A549 (cell line): ENCODE measurements around the gene WFS1. TPM values are rescaled to one million over a fixed set of nuclear protein-coding genes. Genes with fewer than 3 reads are reported as not detected.

Source experiments
- ATAC-seq, 2 experiments: fragments of 200-7000 bp in 1 of 2; fragments of >200 bp in 1 of 2; cut with Nextera tagmentation in 1 of 2; cut with Tn5 transposase in 1 of 2; 3 replicates each; pipeline versions ENCODE4 v1.8.0 to v1.9.1; 2018 to 2020; ENCODE audit warnings: mild to moderate bottlenecking in 1 of 2, moderate library complexity in 1 of 2
- CTCF ChIA-PET: fragments of 300-600 bp; sonication (Branson Sonifier 250); formaldehyde crosslinking; extraction: SDS; loops from one replicate; lab custom pipeline; 2021; ENCODE audit warnings: antibody characterized with exemption, inconsistent platforms; lab: Yijun Ruan, JAX
- POLR2A ChIA-PET: fragments of 350-600 bp; formaldehyde crosslinking; extraction: SDS; loops from one replicate; lab custom pipeline; 2021; ENCODE audit warnings: antibody characterized with exemption, inconsistent platforms; lab: Yijun Ruan, JAX
- DNase-seq, 2 experiments: peaks; one replicate each; pipeline versions ENCODE4 v3.0.0 to v3.0.0-alpha.2; 2011 to 2016; ENCODE audit warnings: low read depth in 1 of 2, low spot score in 1 of 2
- FAIRE-seq: peaks from 2 replicates; lab custom pipeline; 2011; peaks lifted over from hg19 to GRCh38; lab: Jason Lieb, UNC
- H3K27ac ChIP-seq, 2 experiments: fragments of >200 bp; sonication (Bioruptor Twin); formaldehyde crosslinking; 3 replicates each; pipeline ENCODE4 v1.5.1; 2016 to 2017
- H3K4me1 ChIP-seq: fragments of >200 bp; sonication (Bioruptor Twin); formaldehyde crosslinking; 3 replicates; pipeline ENCODE4 v1.6.1; 2016
- H3K4me2 ChIP-seq: fragments of >200 bp; sonication (Bioruptor Twin); formaldehyde crosslinking; 3 replicates; pipeline ENCODE4 v1.6.1; 2016
- H3K4me3 ChIP-seq: fragments of >200 bp; sonication (Bioruptor Twin); formaldehyde crosslinking; 3 replicates; pipeline ENCODE4 v1.5.1; 2016
- H3K9me3 ChIP-seq: fragments of >200 bp; sonication (Bioruptor Twin); formaldehyde crosslinking; 3 replicates; pipeline ENCODE4 v1.6.1; 2016
- CBX8 ChIP-seq: fragments of 200-600 bp; sonication (generic); IDR thresholded peaks from 2 replicates; pipeline ENCODE4 v1.6.1; 2016
- CHD4 ChIP-seq: fragments of 200-600 bp; sonication (generic); IDR thresholded peaks from 2 replicates; pipeline ENCODE4 v1.6.1; 2016; ENCODE audit warnings: antibody characterized with exemption, mild to moderate bottlenecking, borderline replicate concordance
- EHF ChIP-seq: fragments of 250-450 bp; sonication (Bioruptor Pico); IDR thresholded peaks from 2 replicates; pipeline ENCODE4 v1.5.0; 2020; ENCODE audit warnings: mild to moderate bottlenecking
- EHMT2 ChIP-seq: fragments of 200-600 bp; sonication (generic); IDR thresholded peaks from 2 replicates; pipeline ENCODE4 v1.6.1; 2016; ENCODE audit warnings: antibody characterized with exemption, low read depth, mild to moderate bottlenecking, moderate library complexity
- ELK1 ChIP-seq: fragments of 150-350 bp; IDR thresholded peaks from 2 replicates; pipeline ENCODE4 v1.6.1; 2014; ENCODE audit warnings: low read depth, mild to moderate bottlenecking, low read length
- EP300 ChIP-seq, 2 experiments: fragments of >200 bp; sonication (Bioruptor Twin); formaldehyde crosslinking; IDR thresholded peaks; 2 replicates in 1 of 2; 3 replicates in 1 of 2; pipeline ENCODE4 v1.6.1; 2016 to 2017
- FOSL2 ChIP-seq, 2 experiments: fragments of 450-650 bp in 1 of 2; fragments of >200 bp in 1 of 2; sonication (Bioruptor Twin) in 1 of 2; formaldehyde crosslinking; IDR thresholded peaks; 2 replicates each; pipeline versions ENCODE4 v1.5.0 to v1.6.1; 2016 to 2020; ENCODE audit warnings: mild to moderate bottlenecking in 1 of 2, moderate library complexity in 1 of 2
- FOXS1 ChIP-seq: fragments of 250-450 bp; sonication (Bioruptor Pico); IDR thresholded peaks from 2 replicates; pipeline ENCODE4 v1.5.0; 2020; ENCODE audit warnings: mild to moderate bottlenecking, moderate library complexity
- GATA3 ChIP-seq: IDR thresholded peaks from 2 replicates; pipeline ENCODE4 v1.6.1; 2012; ENCODE audit warnings: borderline replicate concordance
- HDAC2 ChIP-seq: fragments of 200-600 bp; sonication (generic); IDR thresholded peaks from 2 replicates; pipeline ENCODE4 v1.6.1; 2016
- MAX ChIP-seq: IDR thresholded peaks from 2 replicates; pipeline ENCODE4 v1.6.1; 2012
- MAZ ChIP-seq: fragments of 150-350 bp; IDR thresholded peaks from 2 replicates; pipeline ENCODE4 v1.6.1; 2014; ENCODE audit warnings: antibody characterized with exemption, low read depth, low read length, borderline replicate concordance
- NPAS2 ChIP-seq: fragments of 250-450 bp; sonication (Bioruptor Pico); IDR thresholded peaks from 2 replicates; pipeline ENCODE4 v1.8.0; 2022; ENCODE audit warnings: mild to moderate bottlenecking, moderate library complexity, borderline replicate concordance
- PHF8 ChIP-seq: fragments of 200-600 bp; sonication (generic); IDR thresholded peaks from 2 replicates; pipeline ENCODE4 v1.6.1; 2016; ENCODE audit warnings: low read depth, mild to moderate bottlenecking, antibody characterized with exemption, moderate library complexity, borderline replicate concordance
- POLR2A ChIP-seq: IDR thresholded peaks from 2 replicates; pipeline ENCODE4 v1.6.1; 2012; ENCODE audit warnings: mild to moderate bottlenecking, low read length
- POLR2AphosphoS2 ChIP-seq: conservative IDR thresholded peaks from 2 replicates; pipeline ENCODE4 v1.6.1; 2012; ENCODE audit warnings: low read length, improper control_type of control experiment, inconsistent platforms
- RAD21 ChIP-seq, 2 experiments: fragments of >200 bp in 1 of 2; sonication (Bioruptor Twin) in 1 of 2; formaldehyde crosslinking in 1 of 2; IDR thresholded peaks in 1 of 2; conservative IDR thresholded peaks in 1 of 2; 2 replicates in 1 of 2; 3 replicates in 1 of 2; pipeline ENCODE4 v1.6.1; 2012 to 2018; ENCODE audit warnings: inconsistent platforms in 1 of 2
- RARB ChIP-seq: fragments of 250-450 bp; sonication (Bioruptor Pico); IDR thresholded peaks from 2 replicates; pipeline ENCODE4 v1.8.0; 2021; ENCODE audit warnings: mild to moderate bottlenecking, moderate library complexity
- REST ChIP-seq: fragments of 200-600 bp; sonication (generic); IDR thresholded peaks from 2 replicates; pipeline ENCODE4 v1.6.1; 2016; ENCODE audit warnings: antibody characterized with exemption, mild to moderate bottlenecking, moderate library complexity
- SMC3 ChIP-seq: fragments of >200 bp; sonication (Bioruptor Twin); formaldehyde crosslinking; IDR thresholded peaks from 3 replicates; pipeline ENCODE4 v1.6.1; 2018; ENCODE audit warnings: inconsistent platforms
- TP53 ChIP-seq: fragments of 250-450 bp; sonication (Bioruptor Pico); IDR thresholded peaks from 2 replicates; pipeline ENCODE4 v1.5.0; 2021; ENCODE audit warnings: mild to moderate bottlenecking, moderate library complexity
- ZFP36 ChIP-seq: fragments of 450-650 bp; IDR thresholded peaks from 2 replicates; pipeline ENCODE4 v1.6.1; 2014; ENCODE audit warnings: borderline replicate concordance; ENCODE audit not compliant: partially characterized antibody
- WGBS: methylation state at CpG from one replicate; pipeline ENCODE4 v1.1.6; 2017; ENCODE audit errors: missing lambda C conversion rate; 5-methylcytosine and 5-hydroxymethylcytosine counted together
- polyA plus RNA-seq, 4 experiments: library from polyadenylated mRNA; depleted of rRNA in 3 of 4; stranded (reverse); fragments of >200 nt; fragmentation: RNase III in 1 of 4; extraction: RNeasy Plus Mini Kit Qiagen cat#74134 plus additional on column Dnase treatment in 1 of 4; gene quantifications; 2 replicates in 3 of 4; 3 replicates in 1 of 4; pipeline ENCODE4 v1.2.3, GENCODE V29; 2011 to 2017

The WFS1 gene
- polyA plus RNA-seq, 2 of the 4 experiments (the other 2 are of a cell fraction) = 8.8 to 13.6 TPM

- ChIA-PET CTCF (interaction anchor here (1.9 kb wide), 1 partner anchor 34 kb away, joined by 5 read pairs; no protein-coding TSS in a partner anchor), POLR2A (no interaction called here)
- no peak for DNase-seq
- no peak for ATAC-seq
- H3K4me2 ChIP-seq = no peak overlapping the region
- 100% methylated on average over 1 of the region's 8 CpGs for WGBS
- no peak overlapping the region for H3K27ac ChIP-seq
- H3K4me3 ChIP-seq = no peak overlapping the region
- H3K9me3 ChIP-seq = no peaks in the 10 kb centered on the region
- TF ChIP-seq TP53 (CRISPR knock-in tag) (no peak), MAX (no peak), MAZ (no peak), EP300 (IDR thresholded peaks at IDR 0.05) (no peak), GATA3 (no peak), EHMT2 (no peak), NPAS2 (CRISPR knock-in tag) (no peak), FOSL2 (IDR thresholded peaks at IDR 0.05) (no peak), FOSL2 (CRISPR knock-in tag; IDR thresholded peaks at IDR 0.05) (no peak)
- no peak for FAIRE-seq
- H3K4me1 ChIP-seq = no peaks in the 10 kb centered on the region
These were observed 24.0 kb downstream of the WFS1 start for GRCh38 chr4:6293661-6294060.

- POLR2A ChIA-PET = no interaction called here
- no peaks in the 10 kb centered on the region for H3K4me1 ChIP-seq
- no peak overlapping the region for H3K4me2 ChIP-seq
- no peak for DNase-seq
- CTCF ChIA-PET = interaction anchor here (0.7 to 1.9 kb wide), 3 partner anchors 33 to 39 kb away, joined by 3 to 6 read pairs (median 5); no protein-coding TSS in a partner anchor
- 85% methylated on average over 20 of the region's 27 CpGs for WGBS
- H3K9me3 ChIP-seq = no peaks in the 10 kb centered on the region
- no peak for ATAC-seq
- FAIRE-seq = no peak
- H3K4me3 ChIP-seq = no peak overlapping the region
- H3K27ac ChIP-seq = no peak overlapping the region
- TF ChIP-seq ZFP36 (no peak), POLR2AphosphoS2 (no peak), RARB (CRISPR knock-in tag) (no peak), EHF (CRISPR knock-in tag) (no peak), CHD4 (no peak), GATA3 (no peak), POLR2A (no peak), SMC3 (no peak), HDAC2 (no peak), EP300 (IDR thresholded peaks at IDR 0.05) (no peak), EHMT2 (no peak)
These were observed 25.2 kb downstream of the WFS1 start for GRCh38 chr4:6294705-6295421.

- H3K9me3 ChIP-seq = no peaks in the 10 kb centered on the region
- no peak overlapping the region for H3K27ac ChIP-seq
- POLR2A ChIA-PET = no interaction called here
- no peak for ATAC-seq
- H3K4me1 ChIP-seq = no peaks in the 10 kb centered on the region
- no peak for DNase-seq
- TF ChIP-seq RARB (CRISPR knock-in tag) = no peak
- no peak for TF ChIP-seq REST
- no peak for TF ChIP-seq SMC3
- TF ChIP-seq CBX8 = no peak
- no peak for TF ChIP-seq PHF8
- TF ChIP-seq FOXS1 (CRISPR knock-in tag) = no peak
- no peak for TF ChIP-seq ELK1
- no peak for TF ChIP-seq EHMT2
- TF ChIP-seq RAD21 (conservative IDR thresholded peaks at IDR 0.05 in 1 of 2, IDR thresholded peaks at IDR 0.05 in 1 of 2) = no peak
- no peak for TF ChIP-seq NPAS2 (CRISPR knock-in tag)
- TF ChIP-seq POLR2A = no peak
- H3K4me3 ChIP-seq = no peak overlapping the region
- CTCF ChIA-PET = interaction anchor here (0.7 to 1.7 kb wide), 2 partner anchors 35 to 38 kb away, joined by 3 to 6 read pairs; no protein-coding TSS in a partner anchor
- no peak for FAIRE-seq
- no peak overlapping the region for H3K4me2 ChIP-seq
- WGBS = 94% methylated on average over 13 of the region's 14 CpGs
These were observed 25.8 kb downstream of the WFS1 start for GRCh38 chr4:6295495-6295894.
